Mononuclear cell (primary cell): ENCODE results near the gene WWOX. TPM values are rescaled to one million over a fixed set of nuclear protein-coding genes. Genes with fewer than 3 reads are reported as not detected.

Experiments used
- H3K27me3 ChIP-seq: 2 replicates; pipeline ENCODE4 v1.6.0; 2011; ENCODE audit warnings: low read length, control low read depth; ENCODE audit not compliant: insufficient read depth
- H3K4me1 ChIP-seq: 2 replicates; pipeline ENCODE4 v1.5.1; 2011; ENCODE audit warnings: mild to moderate bottlenecking, low read length, control low read depth; ENCODE audit not compliant: insufficient read depth
- H3K4me3 ChIP-seq: 2 replicates; pipeline ENCODE4 v1.5.1; 2011; ENCODE audit warnings: mild to moderate bottlenecking, low read length, moderate library complexity
- H3K9me3 ChIP-seq: 2 replicates; pipeline ENCODE4 v1.5.1; 2011; ENCODE audit warnings: low read depth, mild to moderate bottlenecking, control low read depth, low read length
- total RNA-seq: library from RNA; depleted of rRNA; stranded (reverse); fragments of >200 nt; gene quantifications from one replicate; pipeline ENCODE4 v1.2.3, GENCODE V29; 2012

The WWOX gene
- total RNA-seq, 1 donor: 22.7 TPM

DNA sequence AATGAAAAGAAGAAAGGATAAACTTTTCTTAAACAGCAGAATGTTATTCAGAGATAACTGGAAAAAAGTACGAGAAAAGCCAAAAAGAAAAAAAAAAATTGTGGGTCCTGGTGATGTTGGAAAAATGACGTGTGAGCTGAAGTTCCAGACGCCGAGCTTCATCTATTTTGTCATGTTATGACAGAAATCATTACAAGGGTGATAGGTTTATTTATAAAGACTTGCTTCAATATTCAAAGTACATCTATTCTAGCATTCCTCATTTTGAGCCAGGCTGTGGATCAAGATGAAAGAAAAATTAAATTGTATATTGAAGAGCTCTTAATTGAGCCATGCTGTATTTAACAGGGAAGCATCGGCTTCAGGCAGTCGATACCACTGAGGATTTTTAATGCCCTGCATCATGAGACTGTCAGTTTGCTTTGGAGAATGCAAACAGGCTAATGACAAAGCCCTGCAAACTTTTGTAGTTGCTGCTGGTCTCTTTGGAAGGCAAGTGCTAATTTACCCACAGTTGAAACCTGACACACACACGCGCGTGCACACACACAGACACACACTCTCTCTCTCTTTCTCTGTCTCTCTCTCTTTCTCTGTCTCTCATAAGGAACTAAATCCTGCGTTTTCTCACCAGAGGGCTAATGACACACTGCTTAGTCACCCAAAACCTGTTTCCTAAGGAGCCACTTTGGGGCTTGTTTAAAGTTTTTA is 110.7 kb downstream of the WWOX start:
- no peaks in the 10 kb centered on the region for H3K4me1 ChIP-seq
- no peaks in the 10 kb centered on the region for H3K9me3 ChIP-seq
- H3K4me3 ChIP-seq: no peak overlapping the region
- no peaks in the 10 kb centered on the region for H3K27me3 ChIP-seq

GRCh38 chr16:78211020-78211599 is 111.7 kb downstream of the WWOX start:
- Histone ChIP-seq H3K4me1 (no peaks in the 10 kb centered on the region), H3K4me3 (no peak overlapping the region), H3K27me3 (no peaks in the 10 kb centered on the region), H3K9me3 (no peaks in the 10 kb centered on the region)

GRCh38 chr16:78211946-78212345 is 112.5 kb downstream of the WWOX start:
- no peaks in the 10 kb centered on the region for H3K9me3 ChIP-seq
- H3K4me3 ChIP-seq: no peak overlapping the region
- no peaks in the 10 kb centered on the region for H3K4me1 ChIP-seq
- no peaks in the 10 kb centered on the region for H3K27me3 ChIP-seq

- no peak overlapping the region for H3K4me3 ChIP-seq
- H3K27me3 ChIP-seq: no peaks in the 10 kb centered on the region
- no peaks in the 10 kb centered on the region for H3K9me3 ChIP-seq
- no peaks in the 10 kb centered on the region for H3K4me1 ChIP-seq
These were observed 113.2 kb downstream of the WWOX start for GRCh38 chr16:78212674-78213073.

DNA sequence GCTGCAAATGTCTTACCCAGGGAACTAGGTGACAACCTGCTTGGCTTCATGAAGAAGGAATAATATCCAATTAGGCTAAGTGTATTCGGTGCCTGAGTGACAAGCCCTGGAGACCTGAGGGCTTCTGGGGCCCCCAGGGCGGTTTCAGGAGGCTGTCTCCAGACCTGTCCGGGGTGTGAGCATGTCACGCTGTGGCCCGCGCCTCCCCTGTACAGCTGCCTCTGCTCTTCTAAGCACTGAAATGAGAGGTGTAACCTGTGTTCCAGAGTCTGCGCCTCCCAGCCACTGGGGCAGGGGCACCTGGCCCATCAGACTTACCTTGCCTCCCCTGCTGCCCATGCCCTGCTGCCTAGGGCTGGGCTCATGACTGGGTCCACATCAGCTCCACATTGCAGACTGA is 114.3 kb downstream of the WWOX start:
- Histone ChIP-seq H3K9me3 (no peaks in the 10 kb centered on the region), H3K4me1 (no peaks in the 10 kb centered on the region)

GRCh38 chr16:78215222-78215621 is 115.8 kb downstream of the WWOX start:
- Histone ChIP-seq H3K4me3 (no peak overlapping the region), H3K27me3 (no peaks in the 10 kb centered on the region), H3K4me1 (no peaks in the 10 kb centered on the region), H3K9me3 (no peaks in the 10 kb centered on the region)

More for the DNA sequence above, 114.3 kb downstream of the WWOX start:
- Histone ChIP-seq H3K4me3 (no peak overlapping the region), H3K27me3 (no peaks in the 10 kb centered on the region)

DNA sequence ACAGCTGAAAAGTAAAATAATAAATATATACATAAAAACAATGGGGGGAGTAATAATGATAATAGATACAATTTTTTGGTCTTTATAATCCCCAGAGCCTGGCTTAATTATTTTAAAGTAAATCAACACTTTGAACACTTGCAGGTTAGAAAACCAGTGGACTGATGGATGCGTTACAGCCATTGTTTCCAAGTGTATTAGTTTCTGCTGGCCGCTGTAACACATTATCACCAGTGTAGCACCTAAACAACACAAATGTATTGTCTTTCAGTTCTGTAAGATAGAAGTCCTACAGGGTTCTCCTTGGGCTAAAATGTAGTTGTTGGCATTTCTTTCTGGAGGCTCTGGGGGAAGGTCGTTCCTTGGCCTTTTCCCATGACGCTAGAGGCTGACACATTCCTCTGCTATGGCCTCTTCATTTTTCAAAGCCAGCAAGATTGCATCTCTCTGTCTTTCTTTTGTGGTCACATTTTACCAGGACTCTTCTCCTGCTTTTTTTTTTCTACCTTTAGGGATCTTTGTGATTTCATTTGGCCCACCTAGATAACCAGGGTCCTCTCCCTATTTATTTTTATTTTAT is 116.8 kb downstream of the WWOX start:
- Histone ChIP-seq H3K4me3 (no peak overlapping the region), H3K27me3 (no peaks in the 10 kb centered on the region), H3K9me3 (no peaks in the 10 kb centered on the region), H3K4me1 (no peaks in the 10 kb centered on the region)

GRCh38 chr16:78217276-78217675 is 117.8 kb downstream of the WWOX start:
- H3K9me3 ChIP-seq: no peaks in the 10 kb centered on the region
- H3K27me3 ChIP-seq: no peaks in the 10 kb centered on the region
- no peaks in the 10 kb centered on the region for H3K4me1 ChIP-seq
- H3K4me3 ChIP-seq: no peak overlapping the region

DNA sequence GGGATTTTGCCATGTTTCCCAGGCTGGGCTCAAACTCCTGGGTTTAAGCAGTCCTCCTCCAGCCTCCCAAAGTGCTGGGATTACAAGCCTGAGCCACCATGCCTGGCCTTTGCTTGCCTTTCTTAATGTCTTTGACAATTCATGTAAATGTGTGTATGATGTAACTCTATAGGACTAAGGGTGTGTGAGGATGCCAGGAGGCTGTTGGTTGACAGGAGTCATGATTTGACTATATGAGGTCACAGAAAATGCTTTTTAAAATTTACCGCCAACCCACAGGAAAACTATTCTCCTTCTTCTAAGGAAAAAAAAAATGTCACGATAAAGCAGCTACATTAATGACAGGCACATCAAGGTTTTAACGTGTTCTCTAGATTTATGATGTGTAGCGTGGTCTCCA is 118.8 kb downstream of the WWOX start:
- H3K4me3 ChIP-seq: no peak overlapping the region
- H3K27me3 ChIP-seq: no peaks in the 10 kb centered on the region
- H3K9me3 ChIP-seq: no peaks in the 10 kb centered on the region
- H3K4me1 ChIP-seq: no peaks in the 10 kb centered on the region

GRCh38 chr16:78218856-78219651 is 119.6 kb downstream of the WWOX start:
- no peaks in the 10 kb centered on the region for H3K4me1 ChIP-seq
- H3K4me3 ChIP-seq: no peak overlapping the region
- no peaks in the 10 kb centered on the region for H3K9me3 ChIP-seq
- H3K27me3 ChIP-seq: no peaks in the 10 kb centered on the region

DNA sequence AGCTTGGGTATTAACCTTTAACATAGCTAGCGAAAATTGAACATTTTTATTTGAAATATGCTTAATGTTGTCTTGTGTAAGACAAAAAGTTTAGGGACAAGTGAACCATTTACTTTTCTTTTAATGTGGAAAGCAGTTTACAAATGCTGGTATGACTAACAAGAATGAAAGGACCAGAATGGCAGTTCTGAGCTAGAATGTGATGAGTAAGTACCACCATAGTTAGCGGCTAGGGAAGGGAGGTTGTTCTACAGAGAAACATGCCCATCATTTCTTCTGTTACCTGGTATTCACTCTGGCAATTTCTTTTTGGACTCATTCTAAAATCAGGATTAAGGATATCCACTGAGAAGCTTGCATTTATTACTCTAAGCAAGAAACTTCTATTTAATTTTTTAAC is 121.1 kb downstream of the WWOX start:
- Histone ChIP-seq H3K27me3 (no peaks in the 10 kb centered on the region), H3K4me3 (no peak overlapping the region), H3K4me1 (no peaks in the 10 kb centered on the region), H3K9me3 (no peaks in the 10 kb centered on the region)

GRCh38 chr16:78221892-78222291 is 122.4 kb downstream of the WWOX start:
- no peaks in the 10 kb centered on the region for H3K4me1 ChIP-seq
- H3K4me3 ChIP-seq: no peak overlapping the region
- no peaks in the 10 kb centered on the region for H3K9me3 ChIP-seq
- H3K27me3 ChIP-seq: no peaks in the 10 kb centered on the region

DNA sequence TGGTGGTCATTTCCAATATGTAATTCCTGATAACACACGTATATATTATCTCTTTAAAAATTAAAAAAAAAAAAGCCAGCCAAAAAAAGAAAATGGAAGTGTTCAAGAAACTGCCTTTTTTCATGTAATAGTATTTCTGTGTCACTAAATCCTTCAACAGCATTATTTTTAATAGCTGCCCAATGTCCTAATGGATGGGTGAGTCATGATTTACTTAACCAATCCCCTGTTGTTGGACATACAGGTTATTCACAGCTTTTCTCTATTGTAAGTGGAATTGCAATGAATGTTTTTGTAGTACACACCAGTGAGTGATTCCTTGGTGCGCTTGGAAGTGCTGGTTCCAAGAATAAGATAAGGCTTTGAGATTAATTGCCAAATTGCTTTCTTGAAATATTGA is 124.9 kb downstream of the WWOX start:
- no peaks in the 10 kb centered on the region for H3K4me1 ChIP-seq
- no peak overlapping the region for H3K4me3 ChIP-seq
- H3K27me3 ChIP-seq: no peaks in the 10 kb centered on the region

DNA sequence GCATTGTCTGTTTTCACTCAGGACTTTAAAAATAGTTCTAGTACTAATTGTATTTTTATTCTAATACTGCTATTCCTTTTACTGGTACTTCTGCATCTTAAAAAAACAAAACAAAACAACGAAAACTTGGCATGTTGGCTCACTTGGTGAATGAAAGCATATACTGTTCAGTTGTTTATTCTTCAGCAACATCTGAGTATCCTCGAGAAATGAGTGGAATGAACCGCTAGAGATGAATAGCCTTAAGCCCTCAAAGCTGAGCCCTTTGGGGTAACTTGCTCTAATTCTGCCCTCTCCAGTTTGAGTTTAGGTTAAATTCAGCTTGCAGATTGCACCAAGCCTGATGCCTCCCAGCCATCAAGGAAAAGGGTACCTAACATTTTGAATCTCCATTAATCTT is 126.5 kb downstream of the WWOX start:
- H3K4me3 ChIP-seq: no peak overlapping the region
- no peaks in the 10 kb centered on the region for H3K27me3 ChIP-seq
- H3K9me3 ChIP-seq: no peaks in the 10 kb centered on the region

More for the DNA sequence above, 124.9 kb downstream of the WWOX start:
- H3K9me3 ChIP-seq: no peaks in the 10 kb centered on the region

DNA sequence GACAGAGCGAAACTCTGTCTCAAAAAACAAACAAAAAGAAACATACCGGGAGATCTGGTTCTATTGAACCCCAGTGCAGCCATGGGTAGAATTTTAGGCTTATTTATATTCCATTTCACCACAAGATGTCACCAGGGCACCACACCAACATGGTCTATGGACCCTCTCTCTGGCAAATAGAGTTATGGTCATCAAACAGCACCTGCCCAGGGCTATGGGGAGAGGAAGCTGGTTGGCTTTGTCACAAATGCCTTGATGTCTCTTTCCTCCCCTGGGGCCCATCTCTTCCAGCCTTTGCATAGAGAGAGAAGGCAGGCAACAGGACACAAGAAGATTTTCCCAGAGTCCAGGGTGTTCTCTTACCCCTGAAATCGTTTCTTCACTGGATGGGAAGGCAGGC is 128.4 kb downstream of the WWOX start:
- Histone ChIP-seq H3K27me3 (no peaks in the 10 kb centered on the region), H3K4me3 (no peak overlapping the region), H3K4me1 (no peaks in the 10 kb centered on the region), H3K9me3 (no peaks in the 10 kb centered on the region)

More for the DNA sequence above, 126.5 kb downstream of the WWOX start:
- H3K4me1 ChIP-seq: no peaks in the 10 kb centered on the region
